ENCODE measurements around the gene POLR2L.

The POLR2L gene

GRCh38 chr11:808427-809286, 33.7 kb downstream of the POLR2L start:
- DNase-seq = no peak

GRCh38 chr11:804599-804964, 37.7 kb downstream of the POLR2L start:
- DNase-seq = no peak

DNA sequence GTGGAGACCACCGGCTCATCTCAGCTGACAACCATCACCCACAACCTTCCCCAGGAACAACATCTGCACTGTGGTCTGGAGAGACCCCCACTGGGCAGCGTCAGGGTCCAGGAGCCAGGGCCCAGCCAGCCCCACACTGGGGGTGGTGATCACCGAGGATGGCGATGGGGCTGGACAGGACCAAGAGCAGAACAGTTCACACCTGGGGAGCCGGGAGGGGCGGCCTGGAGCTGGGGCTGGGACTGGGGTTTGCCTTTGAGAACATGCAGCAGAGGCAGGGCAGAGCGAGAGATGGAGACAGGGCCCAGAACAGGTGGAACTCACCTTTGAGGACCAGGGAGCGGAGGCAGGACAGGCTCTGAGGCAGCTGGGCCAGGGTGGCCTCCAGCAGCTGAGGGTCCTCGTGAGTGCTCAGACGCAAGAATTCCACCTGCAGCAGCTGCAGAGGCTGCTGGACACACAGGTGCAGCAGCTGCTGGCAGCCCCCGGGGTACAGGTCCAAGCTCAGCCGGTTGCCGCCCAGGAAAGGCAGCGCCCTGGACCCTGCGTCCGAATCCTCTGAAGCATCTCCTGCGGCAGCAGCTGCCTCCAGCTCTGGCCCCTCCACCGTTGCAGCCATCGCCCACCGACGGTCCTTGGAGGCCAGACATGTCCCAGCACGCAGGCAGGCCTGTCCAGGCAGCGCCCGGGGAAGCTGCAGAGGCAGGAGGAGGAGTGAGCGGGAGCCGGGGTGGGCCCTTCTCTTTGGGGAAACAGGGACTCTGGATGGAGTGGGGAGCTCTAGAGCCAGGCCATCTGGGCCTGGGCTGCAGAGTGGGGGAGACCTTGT, 38.3 kb downstream of the POLR2L start:
- DNase-seq = no peak

DNA sequence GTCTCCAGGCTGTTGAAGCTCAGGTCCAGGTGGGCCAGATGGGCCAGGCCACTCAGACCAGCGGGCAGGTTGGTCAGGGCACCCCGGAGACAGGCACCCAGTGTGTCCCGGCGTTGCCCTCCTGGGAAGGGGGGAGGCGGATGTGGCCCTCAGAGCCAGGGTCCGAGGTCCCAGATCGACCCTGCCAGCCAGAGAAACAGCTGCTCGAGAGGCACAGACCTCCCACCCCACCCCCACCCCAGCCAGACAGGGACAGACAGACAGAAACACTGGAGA, 38.9 kb downstream of the POLR2L start:
- DNase-seq = no peak

DNA sequence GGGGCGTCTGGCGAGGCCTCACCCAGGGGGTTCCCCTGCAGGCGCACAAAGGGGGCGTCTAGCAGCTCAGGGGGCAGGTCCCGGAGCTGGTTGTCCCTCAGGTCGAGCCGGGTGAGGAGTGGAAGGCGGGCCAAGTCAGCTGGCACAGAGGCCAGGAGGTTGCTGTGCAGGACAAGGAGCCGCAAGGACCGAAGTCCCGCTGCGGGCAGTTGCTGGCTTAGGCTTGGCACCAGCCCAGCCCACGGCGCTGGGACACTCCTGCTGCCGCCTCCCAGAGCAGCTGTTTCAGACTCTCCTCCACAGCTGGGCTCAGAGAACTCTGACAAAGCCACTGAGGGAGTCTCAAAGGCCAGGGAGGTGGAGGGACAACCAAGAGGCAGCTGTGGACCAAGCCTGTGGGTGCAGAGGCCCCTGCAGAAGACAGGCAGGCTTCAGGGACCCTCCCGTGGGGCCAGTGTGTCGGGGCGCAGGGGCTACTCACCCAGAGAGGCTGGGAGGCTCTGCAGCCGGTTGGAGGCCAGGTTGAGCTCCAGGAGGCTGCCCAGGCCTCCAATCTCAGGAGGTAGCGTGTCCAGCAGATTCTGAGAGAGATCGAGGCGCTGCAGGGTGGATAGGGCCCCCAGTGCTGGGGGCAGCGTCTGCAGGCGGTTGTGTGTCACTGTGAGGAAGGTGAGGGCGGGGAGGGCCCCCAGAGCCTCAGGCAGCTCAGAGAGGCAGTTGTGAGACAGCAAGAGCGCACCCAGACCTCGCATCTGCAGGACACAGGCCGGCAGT, 39.4 kb downstream of the POLR2L start:
- no peak for DNase-seq

GRCh38 chr11:802018-802617, 40.2 kb downstream of the POLR2L start:
- DNase-seq = no peak

DNA sequence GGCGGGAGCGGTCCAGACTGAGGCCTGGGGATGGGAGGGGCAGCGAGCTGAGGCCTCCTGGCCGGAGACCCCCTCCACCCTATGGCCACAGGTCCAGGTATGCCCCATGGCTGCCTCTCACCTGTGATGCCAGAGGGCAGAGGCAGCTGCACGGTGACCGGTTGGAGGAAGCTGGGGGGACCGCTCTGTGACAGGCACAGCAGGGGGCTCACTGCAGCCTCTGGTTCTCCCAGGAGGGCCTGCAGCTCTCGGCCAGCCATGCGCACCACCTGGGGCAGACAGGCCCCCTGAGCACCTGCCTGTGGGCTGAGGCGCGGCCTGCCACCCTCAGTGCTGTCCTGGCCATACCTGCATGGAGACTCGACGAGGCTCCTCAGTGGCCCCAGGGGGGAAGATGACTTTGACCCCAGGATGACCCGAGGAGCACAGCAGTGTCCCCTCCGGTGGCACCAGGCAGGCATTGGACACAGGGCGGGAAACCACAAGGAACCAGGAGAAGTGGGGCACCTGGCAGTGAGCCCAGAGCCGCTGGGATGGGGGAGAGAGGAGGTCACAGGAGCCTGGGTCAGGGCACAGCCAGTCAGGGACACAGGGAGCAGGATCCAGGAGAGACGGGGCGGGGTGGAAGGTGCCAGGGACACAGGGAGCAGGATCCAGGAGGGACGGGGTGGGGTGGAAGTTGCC, 41.1 kb downstream of the POLR2L start:
- no peak for DNase-seq

GRCh38 chr11:800473-800872, 41.9 kb downstream of the POLR2L start:
- DNase-seq = no peak

GRCh38 chr11:799641-800316, 42.5 kb downstream of the POLR2L start:
- no peak for DNase-seq

GRCh38 chr11:798093-798713, 44.1 kb downstream of the POLR2L start, which contains the start of gene SLC25A22:
SLC25A22 (minus strand) TSS chr11:798281; CDS start chr11:795006, 3,275 bp downstream.
- DNase-seq = peak; percentile 87

- peak; percentile 75 for DNase-seq
Measured at GRCh38 chr11:797296-798092, 44.8 kb downstream of the POLR2L start.

DNA sequence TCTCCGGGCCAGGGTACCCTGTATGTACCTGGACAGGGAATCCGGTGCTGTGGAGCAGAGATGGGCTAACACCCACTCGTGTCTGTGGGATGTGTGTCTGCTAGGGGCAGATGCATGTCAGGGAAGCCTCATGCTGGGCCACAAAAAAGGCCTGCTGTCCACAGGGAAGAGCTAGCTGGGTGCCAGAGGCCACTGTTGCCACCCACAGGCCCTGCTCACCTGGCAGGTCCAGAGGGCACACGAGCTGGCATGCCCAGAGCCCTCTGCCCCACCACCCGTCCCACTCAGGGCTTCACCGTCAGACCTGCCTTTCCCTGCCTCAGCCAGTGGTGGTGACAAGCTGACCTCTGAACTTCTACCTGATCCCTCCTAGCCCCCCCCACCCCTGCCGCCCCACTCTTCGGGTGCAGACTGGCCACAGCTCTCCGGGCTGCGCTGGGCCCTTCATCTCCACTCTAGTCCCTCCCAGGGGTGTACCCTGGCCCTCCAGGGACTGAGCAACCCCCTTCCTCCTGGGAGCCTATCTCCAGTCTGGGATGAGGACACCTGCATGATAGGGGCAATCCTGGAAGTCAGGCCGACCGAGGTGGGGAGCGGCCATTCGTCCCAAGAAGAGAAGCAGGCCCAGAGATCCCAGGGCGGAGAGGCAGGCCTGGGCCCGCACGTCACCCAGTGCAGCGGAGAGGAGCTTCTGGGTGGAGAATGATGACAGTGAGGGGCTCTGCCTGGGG, 45.6 kb downstream of the POLR2L start:
- no peak for DNase-seq

GRCh38 chr11:795634-796564, 46.4 kb downstream of the POLR2L start:
- peak; percentile 77 for DNase-seq

DNA sequence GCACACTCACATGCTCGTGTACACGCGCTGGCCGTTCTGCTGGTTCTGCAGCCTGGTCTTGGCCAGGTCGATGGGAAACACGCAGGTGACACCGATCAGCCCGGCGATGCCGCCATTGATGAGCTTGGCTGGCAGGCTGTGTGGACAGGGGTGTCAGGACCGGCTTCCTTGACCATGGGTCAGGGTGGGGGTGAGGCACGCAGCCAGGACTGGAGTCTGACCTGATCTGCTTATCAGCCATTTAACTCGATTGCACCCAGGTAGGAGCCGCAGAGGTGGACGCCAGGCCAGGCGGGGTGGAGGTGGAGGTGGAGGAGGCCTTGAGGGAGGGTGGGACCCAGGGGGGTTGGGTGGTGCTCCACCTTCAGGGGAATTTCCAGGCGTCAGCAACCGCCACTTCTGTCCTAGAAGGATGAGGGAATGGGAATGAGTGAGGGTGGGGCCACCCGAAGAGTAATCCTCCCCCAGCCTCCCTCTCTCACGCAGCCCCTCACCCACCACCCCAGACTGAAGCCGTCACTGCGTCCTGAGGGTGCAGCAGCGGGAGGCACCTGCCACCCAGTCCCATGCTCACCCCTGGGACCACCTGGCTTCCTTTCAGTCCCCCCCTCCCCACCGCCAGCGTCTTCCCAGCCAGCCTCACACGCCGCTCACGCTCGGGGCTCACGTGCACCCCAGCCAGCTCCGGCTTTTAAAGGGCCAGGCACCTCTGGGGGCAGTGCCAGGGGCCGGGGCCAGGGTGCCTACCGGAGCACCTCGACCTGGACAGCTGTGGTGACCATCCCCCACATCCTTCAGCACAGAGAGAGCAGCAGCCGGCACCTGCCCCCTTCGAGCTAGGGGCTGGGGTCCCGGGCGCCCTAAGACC, 47.3 kb downstream of the POLR2L start:
- no peak for DNase-seq

DNA sequence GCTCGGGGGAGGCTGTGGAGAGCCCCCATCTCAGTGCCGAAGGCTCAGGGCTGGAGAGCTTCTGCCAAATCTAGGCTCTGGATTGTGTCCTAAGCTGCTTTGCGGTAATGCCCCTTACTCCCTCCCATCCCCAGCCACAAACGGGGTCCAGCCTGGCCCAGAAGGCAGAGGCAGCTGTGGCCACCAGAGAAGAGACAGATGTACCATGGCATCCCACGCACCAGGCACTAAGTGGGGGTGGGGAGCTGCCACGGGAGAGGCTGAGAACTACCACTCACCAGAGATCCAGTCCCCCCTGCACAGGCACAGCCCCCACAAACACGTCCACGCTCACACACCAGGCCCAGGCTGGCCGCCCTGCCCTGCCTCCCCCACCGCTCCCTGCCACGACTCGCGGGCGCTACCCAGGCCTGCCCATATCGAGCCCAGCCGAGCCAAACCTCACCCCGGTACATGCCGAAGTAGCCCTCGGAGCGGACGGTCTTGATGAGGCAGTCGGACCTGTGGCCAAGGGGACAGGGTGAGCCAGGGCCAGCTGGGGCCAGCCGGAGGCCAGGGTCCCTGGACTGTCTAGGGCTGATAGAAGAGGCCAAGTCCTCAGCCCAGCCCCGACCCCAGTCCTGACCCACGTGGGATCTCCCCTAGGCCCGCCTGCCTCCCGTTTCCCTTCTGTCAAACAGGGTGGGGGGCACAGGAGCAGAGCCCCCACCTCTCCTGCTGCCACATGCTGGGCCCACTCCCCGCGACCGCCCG, 48.1 kb downstream of the POLR2L start:
- no peak for DNase-seq

GRCh38 chr11:793556-793955, 48.8 kb downstream of the POLR2L start:
- DNase-seq = no peak

GRCh38 chr11:792873-793272, 49.5 kb downstream of the POLR2L start:
- no peak for DNase-seq

Measured in activated CD8-positive, alpha-beta memory T cell treated with anti-CD3 and anti-CD28 coated beads, Interleukin-2, amount 50 U/mL, for 4 hours (primary cell).